Measurements from ENCODE around the gene STEAP3.

The STEAP3 gene

GRCh38 chr2:119223521-119224390 lies at the start of gene STEAP3:
Gene STEAP3 (plus strand): TSS chr2:119223834. CDS start chr2:119231013, 7,179 bp downstream.
- no peak for DNase-seq (ENCODE audit: low read depth in 1 of 2, low spot score in 1 of 2)

- peak; percentile 21 to 25 for DNase-seq (ENCODE audit: low read depth in 1 of 2, low spot score in 1 of 2)
Measured at GRCh38 chr2:119174216-119174992, 49.2 kb upstream of the STEAP3 start.

GRCh38 chr2:119174993-119175347 lies 48.7 kb upstream of the STEAP3 start:
- no peak for DNase-seq (ENCODE audit: low read depth in 1 of 2, low spot score in 1 of 2)

- no peak for DNase-seq (ENCODE audit: low read depth in 1 of 2, low spot score in 1 of 2)
Measured at GRCh38 chr2:119175517-119175916, 48.1 kb upstream of the STEAP3 start.

- no peak for DNase-seq (ENCODE audit: low read depth in 1 of 2, low spot score in 1 of 2)
Measured at GRCh38 chr2:119177171-119177837, 46.3 kb upstream of the STEAP3 start.

GRCh38 chr2:119177838-119178190 lies 45.8 kb upstream of the STEAP3 start:
- no peak for DNase-seq (ENCODE audit: low read depth in 1 of 2, low spot score in 1 of 2)

- DNase-seq (ENCODE audit: low read depth in 1 of 2, low spot score in 1 of 2), result no peak
Measured at GRCh38 chr2:119178776-119179175, 44.9 kb upstream of the STEAP3 start.

GRCh38 chr2:119179202-119179601 lies 44.4 kb upstream of the STEAP3 start:
- no peak for DNase-seq (ENCODE audit: low read depth in 1 of 2, low spot score in 1 of 2)

GRCh38 chr2:119179991-119180390 lies 43.6 kb upstream of the STEAP3 start:
- no peak for DNase-seq (ENCODE audit: low read depth in 1 of 2, low spot score in 1 of 2)

- no peak for DNase-seq (ENCODE audit: low read depth in 1 of 2, low spot score in 1 of 2)
Measured at GRCh38 chr2:119180892-119181291, 42.7 kb upstream of the STEAP3 start.

- no peak for DNase-seq (ENCODE audit: low read depth in 1 of 2, low spot score in 1 of 2)
Measured at GRCh38 chr2:119181391-119181790, 42.2 kb upstream of the STEAP3 start.

- DNase-seq (ENCODE audit: low read depth in 1 of 2, low spot score in 1 of 2), result no peak
Measured at GRCh38 chr2:119181791-119182445, 41.7 kb upstream of the STEAP3 start.

- DNase-seq (ENCODE audit: low read depth in 1 of 2, low spot score in 1 of 2), result no peak
Measured at GRCh38 chr2:119184512-119184911, 39.1 kb upstream of the STEAP3 start.

GRCh38 chr2:119190321-119191111 lies 33.1 kb upstream of the STEAP3 start:
- DNase-seq (ENCODE audit: low read depth in 1 of 2, low spot score in 1 of 2), result no peak

GRCh38 chr2:119192893-119193292 lies 30.7 kb upstream of the STEAP3 start:
- no peak for DNase-seq (ENCODE audit: low read depth in 1 of 2, low spot score in 1 of 2)

GRCh38 chr2:119195001-119195400 lies 28.6 kb upstream of the STEAP3 start:
- DNase-seq (ENCODE audit: low read depth in 1 of 2, low spot score in 1 of 2), result no peak

GRCh38 chr2:119195887-119196286 lies 27.7 kb upstream of the STEAP3 start:
- DNase-seq (ENCODE audit: low read depth in 1 of 2, low spot score in 1 of 2), result no peak

GRCh38 chr2:119196301-119197125 lies 27.1 kb upstream of the STEAP3 start:
- DNase-seq (ENCODE audit: low read depth in 1 of 2, low spot score in 1 of 2), result no peak

- no peak for DNase-seq (ENCODE audit: low read depth in 1 of 2, low spot score in 1 of 2)
Measured at GRCh38 chr2:119197126-119197405, 26.6 kb upstream of the STEAP3 start.

Data from activated T-helper 1 cell treated with anti-CD3 and anti-CD28 coated beads, Interleukin-2, amount 50 U/mL, for 16 hours (primary cell).